ENCODE data around the gene FXYD7.
"Not testable (repeated sequence)": the region's sequence is repeated elsewhere in the genome, so short reads cannot be mapped to it uniquely, and the experiment has no call there.

FXYD7 gene

DNA sequence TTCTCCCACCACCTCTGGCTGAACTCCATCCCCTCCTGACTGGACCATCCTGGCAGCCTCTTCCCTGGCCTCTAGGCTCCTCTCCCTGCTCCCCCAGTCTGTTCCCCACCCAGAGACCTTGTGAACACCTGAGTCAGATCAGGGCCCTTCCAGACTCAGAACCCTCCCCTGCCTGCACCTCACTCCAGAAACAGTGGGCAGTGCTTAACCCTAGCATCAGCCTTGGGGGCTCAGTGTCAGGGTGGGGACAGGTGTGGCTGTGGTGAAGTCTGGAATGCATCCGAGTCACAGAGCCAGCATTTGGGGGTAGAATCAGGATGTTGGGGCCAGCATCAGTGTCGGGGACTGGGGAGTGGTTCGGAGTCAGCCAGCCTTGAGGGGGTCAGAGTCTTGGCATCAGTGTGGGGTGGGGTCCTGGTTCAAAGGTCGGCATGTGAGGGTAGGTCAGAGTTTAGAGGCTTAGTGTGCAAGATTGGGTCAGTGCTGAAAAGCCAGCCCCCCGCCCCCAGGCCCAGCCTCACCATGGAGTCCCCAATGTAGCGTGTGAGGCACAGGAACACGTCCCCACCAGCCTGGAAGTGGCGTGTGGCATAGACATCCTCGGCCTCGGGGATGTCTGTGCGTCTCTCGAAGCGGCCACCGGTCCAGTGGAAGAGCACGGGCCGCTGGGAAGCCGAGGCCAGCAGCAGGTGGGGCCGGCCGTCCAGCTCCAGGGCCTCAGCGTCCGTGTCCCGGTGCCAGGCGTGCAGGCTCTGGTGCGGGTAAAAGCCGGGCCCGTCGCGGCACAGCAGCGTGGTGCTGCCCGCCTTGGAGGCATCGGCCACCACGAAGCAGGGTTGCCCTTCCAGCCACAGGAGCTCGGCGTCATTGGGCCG is 17.1 kb upstream of the FXYD7 start:
- DNase-seq (ENCODE audit: low read depth in 2 of 3, low spot score in 1 of 3): no peak

DNA sequence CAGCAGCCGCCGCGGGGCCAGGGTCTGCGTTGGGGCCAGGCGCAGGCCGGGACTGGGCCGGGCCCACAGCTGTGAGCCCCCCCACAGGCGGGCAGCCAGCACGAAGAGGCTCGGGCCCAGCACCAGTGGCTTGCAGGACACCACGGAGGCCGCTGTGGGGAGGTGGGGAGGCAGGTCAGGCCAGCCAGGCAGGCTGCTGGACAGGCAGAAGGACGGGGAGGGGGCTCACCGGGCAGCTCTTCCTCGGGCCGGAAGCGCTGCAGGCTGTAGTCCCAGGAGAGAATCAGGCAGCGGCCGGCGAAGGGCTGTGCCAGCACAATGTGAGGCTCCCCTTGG is 16.5 kb upstream of the FXYD7 start:
- no peak for DNase-seq (ENCODE audit: low read depth in 2 of 3, low spot score in 1 of 3)

DNA sequence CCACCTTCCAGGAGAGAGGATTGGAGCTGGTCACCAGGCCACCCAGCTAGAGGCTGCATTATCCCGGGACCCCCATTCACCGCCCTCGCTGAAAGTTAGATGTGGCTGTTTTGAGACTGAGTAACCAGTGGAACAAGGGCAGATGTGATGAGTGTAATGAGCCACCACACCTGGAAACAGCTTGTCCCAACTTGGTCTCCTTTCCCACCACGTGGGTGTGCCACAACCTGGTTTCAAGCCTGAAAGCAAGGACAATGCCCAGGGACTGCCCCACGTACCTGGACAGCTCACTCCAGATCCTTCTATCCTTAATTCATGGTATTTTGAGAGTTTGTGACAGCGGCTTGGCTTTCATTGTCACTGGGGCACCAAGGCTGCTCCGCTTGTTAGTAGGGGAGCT is 15.2 kb upstream of the FXYD7 start:
- no peak for DNase-seq (ENCODE audit: low read depth in 2 of 3, low spot score in 1 of 3)

DNA sequence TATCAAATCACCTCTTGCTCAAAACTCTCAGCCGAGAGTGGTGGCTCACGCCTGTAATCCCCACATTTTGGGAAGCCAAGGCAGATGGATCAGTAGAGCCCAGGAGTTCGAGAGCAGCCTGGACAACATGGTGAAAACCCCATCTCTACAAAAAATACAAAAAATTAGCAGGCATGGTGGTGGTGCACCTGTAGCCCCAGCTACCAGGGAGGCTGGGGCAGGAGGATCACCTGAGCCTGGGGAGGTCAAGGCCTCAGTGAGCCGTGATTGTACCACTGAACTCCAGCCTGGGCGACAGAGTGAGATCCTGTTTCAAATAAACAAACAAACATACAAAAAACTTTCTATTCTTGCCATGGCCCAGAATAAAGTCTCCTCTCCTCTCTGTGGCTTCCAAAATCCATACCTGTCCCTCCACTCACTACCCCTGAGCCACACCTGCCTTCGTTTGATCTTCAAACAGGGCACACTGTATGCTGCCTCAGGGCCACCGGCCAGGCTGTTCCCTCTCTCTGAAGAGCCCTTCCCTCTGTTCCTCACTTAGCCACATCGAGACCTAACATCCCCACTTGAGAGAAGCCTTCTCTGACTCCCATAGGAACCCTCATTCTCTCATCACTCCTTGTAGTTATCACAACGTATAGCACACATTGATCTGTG is 14.5 kb upstream of the FXYD7 start:
- DNase-seq (ENCODE audit: low read depth in 2 of 3, low spot score in 1 of 3): no peak

DNA sequence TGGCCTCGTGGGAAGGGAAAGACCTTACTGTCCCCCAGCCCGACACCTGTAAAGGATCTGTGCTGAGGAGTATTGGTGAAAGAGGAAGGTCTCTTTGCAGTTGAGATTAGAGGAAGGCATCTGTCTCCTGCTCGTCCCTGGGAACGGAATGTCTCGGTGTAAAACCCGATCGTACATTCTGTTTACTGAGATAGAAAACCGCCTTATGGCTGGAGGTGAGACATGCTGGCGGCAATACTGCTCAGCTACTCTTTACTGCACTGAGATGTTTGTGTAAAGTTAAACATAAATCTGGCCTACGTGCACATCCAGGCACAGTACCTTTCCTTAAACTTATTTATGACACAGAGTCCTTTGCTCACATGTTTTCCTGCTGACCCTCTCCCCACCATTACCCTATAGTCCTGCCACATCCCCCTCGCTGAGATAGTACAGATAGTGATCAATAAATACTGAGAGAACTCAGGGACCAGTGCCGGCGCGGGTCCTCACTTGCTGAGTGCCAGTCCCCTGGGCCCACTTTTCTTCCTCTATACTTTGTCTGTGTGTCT is 13.3 kb upstream of the FXYD7 start:
- DNase-seq (ENCODE audit: low read depth in 2 of 3, low spot score in 1 of 3): not testable (repeated sequence)

DNA sequence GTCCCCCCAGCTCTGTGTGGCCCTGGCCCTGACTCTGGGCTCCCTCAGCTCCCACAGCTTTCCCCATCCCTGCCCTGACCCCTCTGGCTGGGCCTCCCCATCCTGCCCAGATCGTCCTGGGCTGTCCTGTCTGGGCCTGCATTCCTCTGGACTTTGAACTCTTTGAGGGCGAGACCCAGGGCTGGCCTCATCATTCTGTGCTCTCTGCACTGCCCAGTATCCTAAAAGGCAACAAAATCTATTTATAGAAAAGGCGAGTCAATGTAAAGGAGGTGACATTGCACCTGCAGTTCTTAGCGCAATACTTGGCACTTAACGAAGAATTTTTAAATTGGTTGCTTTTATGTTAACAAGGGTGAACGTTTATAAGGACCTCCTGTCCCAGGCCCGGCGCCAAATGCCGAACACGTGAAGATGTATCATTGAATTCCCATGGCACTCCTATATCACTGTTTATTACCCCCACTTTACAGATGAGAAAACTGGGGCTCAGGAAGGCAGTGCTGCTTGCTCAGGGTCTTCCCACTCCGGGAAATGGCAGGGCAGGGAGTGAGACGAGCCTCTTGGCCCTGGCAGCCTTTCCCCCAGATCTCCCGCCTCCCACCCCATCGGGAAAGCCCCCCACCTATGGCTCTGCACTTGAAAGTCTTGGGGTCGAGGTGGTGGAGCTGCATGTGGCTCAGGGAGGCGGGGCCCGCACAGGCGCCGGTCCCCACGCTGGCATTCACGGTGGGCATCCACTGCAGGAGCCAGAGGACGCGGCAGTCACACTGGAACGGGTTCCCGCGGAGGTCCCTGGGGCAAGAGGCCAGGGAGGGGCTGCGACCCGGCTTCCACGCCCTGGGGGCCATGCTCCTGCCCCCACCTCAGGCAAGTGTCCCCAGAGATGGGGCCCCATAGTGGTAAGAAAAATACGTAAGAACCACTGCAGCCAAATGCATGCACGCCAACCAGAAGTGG is 12.0 kb upstream of the FXYD7 start:
- DNase-seq (ENCODE audit: low read depth in 2 of 3, low spot score in 1 of 3): no peak

DNA sequence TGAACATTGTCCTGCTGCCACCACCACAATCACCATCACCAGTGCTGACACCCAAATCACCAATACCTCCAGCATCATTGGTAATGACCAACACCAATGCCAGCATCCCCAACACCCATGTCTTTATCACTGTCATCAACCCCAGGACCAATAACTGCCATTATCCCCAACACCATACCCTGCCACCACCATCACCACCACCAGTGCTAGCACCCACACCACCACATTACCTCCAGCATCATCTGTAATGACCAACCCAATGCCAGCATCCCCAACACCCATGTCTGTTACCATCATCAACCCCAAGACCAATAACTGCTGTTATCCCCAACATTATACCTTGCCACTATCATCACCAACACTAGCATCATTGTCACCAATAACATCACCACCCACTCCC is 10.8 kb upstream of the FXYD7 start:
- no peak for DNase-seq (ENCODE audit: low read depth in 2 of 3, low spot score in 1 of 3)

DNA sequence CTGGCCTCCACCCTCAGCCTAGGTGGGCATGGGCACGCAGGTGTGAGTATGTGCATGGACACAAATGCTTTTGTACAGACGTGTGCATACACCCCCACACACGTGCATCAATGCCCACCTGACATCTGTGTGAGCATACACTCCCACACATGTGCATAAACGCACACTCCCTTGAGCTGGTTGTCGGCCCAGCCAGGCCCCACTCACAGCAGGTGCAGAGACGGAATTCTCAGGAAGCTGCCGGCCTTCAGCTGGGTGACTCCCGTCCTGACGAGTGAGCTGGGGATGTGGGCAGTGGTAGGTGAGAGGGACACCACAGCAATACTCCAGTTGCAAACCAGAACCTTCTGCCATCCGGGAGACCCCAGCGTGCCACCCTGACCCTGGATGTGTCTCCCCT is 9.2 kb upstream of the FXYD7 start:
- DNase-seq (ENCODE audit: low read depth in 2 of 3, low spot score in 1 of 3): no peak

DNA sequence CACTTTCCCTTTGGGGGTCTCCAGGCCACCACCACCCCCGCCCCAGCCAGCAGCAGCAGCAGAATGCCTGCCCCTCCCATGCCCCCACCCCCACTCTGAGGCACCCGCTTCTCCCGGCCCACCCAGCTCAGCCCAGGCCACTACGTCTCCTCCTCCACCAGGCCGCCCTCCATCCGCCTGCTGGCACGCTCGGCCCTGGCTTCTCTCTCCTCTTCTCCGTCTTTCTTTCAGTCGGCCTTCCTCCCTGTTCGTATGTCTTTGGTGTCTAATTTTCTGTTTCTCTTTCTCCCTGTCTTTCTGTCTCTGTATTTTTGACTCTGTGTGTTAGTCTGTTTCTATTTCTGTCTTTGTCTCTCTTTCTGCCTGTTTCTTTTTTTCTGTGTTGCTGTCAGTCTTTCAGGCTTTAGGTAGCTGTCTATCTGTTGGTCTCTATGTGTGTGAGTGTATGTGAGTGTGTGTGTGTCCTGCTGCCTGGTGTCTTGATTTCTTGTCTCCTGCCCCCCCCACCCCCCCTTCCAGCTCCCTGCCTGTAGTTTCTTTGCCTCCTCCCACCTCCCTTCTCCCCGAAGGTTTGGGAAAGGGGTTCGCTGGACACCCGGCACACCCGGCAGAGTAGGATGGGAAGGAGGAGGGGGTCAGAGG is 8.3 kb upstream of the FXYD7 start, which contains the start of gene LGI4:
LGI4 (minus strand) TSS at position 459 of the 642 bp plus-strand sequence; CDS start at position 80, 379 bp downstream.
- DNase-seq (ENCODE audit: low read depth in 2 of 3, low spot score in 1 of 3): no peak

DNA sequence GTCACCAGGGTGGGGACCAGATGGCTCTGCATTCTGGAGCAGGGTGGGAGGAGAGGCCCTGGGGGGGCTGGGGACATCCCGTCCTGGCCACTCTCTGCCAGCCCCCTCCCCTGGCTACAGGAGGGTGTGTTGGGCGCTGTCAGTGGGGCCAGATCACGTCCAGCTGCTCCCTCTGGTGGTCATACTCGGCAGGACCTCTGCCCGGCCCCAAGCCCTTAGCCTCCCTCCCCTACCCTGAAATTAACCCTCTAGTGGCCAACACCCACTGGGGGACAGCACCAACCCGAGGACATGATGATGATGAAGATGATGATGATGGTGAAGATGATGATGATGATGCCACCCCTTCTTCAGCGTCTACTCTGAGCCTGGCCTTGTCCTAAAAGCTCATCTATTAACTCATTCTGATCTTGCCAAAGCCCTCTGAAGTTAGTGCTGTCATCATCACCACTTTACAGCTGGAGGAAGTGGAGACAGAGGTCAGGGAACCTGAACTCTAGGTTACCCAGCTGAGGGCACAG is 7.6 kb upstream of the FXYD7 start:
- peak; percentile 51 to 76 (median 61) for DNase-seq (ENCODE audit: low read depth in 2 of 3, low spot score in 1 of 3)

DNA sequence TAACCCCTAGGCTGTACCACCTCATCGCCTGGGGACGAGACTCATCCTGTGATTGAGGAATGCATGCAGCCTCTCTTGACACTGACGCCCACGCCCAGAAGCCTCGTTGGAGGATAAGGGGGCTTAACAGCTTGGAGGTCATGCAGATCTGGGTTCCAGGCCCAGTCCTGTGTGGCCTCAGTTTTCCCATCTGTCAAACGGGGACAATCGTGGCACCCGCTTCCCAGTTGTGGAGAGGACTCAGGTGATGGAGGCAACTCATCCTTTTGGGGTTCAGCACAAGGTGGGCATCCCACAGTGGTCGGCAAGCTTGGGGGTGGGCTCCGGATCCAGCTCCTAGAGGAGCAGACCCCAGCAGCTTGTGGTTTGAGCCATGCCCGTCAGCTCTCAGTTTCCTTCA is 6.8 kb upstream of the FXYD7 start:
- no peak for DNase-seq (ENCODE audit: low read depth in 2 of 3, low spot score in 1 of 3)

DNA sequence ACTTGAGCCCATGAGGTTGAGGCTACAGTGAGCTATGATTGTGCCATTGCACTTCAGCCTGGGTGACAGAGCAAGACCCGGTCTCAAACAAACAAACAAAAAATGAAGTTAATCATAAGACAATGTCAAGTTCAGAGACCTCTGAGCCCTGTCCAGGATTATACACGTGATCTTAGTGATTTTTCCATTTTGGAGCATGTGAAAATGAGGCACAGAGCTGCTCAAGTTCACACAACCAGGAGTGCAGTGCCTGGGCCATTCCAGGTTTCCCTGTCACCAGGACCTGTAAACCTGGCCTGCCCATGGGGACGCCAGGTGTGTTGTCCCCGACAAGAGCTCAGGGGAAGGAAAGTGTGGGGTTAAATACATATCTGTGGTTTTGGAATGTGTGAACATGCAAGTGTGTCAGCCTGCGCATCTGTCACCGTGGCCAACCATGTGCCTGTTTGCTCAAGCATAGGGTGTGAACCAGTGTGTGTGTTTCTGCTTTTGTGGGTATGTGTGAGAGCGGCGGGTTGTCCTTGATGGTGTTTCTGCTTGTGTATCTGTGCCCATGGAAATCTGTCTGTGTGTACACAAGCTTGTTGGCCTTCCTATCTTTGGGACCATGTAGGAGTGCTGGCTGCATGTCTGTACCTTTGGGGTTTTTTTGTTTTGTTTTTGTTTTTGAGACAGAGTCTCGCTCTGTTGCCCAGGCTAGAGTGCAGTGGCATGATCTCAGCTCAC is 5.9 kb upstream of the FXYD7 start:
- DNase-seq (ENCODE audit: low read depth in 2 of 3, low spot score in 1 of 3): no peak

DNA sequence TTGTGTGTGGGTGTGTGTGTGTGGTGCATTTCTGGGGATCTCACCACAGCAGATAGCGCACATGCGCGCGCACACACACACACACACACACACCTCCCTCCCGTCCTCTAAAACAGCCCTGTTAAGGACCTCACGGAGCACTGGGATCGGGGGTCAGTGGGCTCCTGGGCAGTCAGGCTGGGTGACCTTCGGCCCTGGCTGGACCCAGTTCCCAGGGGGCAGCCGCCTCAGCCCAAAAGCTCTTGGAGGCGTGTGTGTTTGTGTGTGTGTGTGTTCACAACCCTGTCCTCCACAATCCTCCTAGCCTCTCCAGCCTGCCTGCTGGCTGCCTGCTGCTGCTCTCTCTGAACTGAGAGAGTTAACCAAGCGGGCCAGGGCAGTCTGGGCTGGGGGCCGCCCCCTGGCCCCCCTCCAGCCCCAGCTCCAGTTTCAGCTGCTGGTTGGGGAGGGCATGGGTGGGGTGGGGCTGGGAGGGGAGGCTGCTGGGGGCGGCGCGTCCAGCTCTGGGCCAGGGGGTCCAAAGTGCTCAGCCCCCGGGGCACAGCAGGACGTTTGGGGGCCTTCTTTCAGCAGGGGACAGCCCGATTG is 4.7 kb upstream of the FXYD7 start, which contains the start of gene FXYD1:
FXYD1 (plus strand) TSS at position 520 of the 588 bp plus-strand sequence. CDS start 1,256 bp downstream, outside the sequence.
- DNase-seq (ENCODE audit: low read depth in 2 of 3, low spot score in 1 of 3): no peak

DNA sequence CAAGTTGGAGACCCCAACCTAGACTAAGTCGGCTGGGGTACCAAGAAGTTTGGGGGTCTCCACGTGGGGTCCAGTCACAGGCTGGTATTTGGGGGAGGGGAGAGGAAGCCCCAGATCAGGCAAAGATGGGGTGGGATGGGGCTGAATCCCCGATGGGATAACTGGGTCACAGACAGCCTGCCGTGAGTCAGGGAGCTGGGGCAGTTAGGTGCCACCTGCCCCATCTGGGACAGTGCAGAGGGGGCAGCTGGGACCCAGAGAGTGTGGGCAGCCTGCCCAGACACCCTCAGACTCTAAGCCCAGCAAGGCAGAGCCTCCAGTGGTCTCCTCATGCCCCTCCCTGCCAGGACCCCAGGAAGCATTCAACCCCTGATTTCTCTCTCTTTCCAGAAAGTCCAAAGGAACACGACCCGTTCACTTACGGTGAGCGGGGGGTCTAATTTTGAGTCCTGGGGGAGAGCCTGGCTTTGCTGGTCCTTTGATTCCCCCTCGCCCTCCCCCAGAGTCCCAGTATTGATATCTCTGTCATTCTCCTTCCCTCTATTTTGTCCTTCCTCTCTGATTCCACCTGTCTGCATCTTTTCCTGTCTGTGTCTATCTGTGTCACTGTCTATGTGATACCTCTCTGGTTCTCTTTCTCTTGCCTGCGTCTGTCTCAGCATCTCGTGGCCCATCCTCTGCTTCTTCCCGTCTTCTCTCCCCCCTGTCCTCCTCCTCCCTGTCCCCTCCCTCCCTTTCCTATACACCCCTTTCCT is 2.7 kb upstream of the FXYD7 start:
- DNase-seq (ENCODE audit: low read depth in 2 of 3, low spot score in 1 of 3): no peak

DNA sequence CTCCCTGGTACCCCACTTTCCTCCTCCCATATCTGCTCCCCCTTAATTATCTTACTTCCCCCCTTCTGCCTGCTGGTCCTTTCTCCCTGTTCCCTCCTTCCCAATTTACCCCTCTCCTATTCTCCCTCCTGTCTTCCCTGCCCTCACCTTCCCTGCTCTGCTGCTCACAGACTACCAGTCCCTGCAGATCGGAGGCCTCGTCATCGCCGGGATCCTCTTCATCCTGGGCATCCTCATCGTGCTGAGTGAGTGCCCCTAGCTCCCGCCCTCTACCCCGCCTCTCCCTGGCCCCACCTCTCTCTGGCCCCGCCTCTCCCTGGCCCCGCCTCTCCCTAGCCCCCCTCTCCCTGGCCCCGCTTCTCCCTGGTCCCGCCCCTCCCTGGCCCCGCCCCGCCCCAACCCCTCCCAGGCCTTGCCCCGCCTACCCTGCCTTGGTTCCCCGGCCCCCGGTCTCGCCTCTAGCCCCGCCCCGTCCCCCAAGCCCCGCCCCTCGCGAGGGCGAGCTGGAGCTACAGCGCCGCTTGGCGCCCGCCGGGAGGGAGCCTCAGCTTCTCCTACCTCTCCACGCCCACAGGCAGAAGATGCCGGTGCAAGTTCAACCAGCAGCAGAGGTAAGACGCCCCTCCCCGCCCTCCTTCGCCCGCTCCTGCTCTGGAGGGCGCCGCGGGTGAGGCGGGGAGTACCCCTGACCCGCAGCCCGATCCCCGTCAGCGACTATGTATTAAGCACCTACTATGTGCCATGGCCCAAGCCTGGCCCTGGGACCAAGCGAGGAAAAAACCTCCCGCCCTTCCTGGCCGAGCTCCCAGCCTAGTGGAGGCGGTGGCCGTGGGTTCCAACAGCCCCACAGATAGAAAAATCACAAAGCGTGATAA is 1.9 kb upstream of the FXYD7 start:
- peak; percentile 96 to 98 (median 96) for DNase-seq (ENCODE audit: low read depth in 2 of 3, low spot score in 1 of 3)

DNA sequence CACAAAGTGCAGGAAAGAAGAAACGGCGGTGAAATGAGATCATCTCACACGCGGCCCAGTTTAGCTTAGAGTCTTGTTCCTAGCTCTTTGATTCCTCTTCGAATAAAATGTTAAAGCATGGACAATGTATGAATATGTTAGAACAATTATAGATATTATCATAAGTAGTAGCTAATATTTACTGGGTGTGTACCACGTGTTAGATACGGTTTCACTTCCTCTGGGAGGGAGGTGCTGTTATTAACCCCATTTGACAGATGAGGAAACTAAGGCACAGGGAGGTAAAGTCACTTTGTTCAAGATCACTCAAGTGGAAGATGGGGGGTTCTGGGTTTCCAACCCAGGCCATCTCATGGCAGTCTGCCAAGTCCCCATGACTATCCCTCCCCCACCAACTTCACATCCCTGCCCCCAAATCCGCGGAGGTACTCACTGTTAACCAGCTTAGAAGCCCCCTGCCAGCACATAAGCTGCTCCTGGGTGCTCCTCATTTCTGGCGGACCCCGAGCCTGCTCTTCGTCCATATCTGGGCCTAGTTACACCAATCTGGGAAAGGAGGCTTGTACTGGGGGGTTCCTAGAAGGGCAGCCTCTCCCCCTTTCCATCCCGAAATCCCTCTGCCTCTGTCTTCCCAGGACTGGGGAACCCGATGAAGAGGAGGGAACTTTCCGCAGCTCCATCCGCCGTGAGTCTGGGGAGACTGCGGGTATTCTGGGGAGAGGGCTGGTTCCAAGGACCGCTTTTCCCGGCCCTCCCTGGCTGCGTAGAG is 1.0 kb upstream of the FXYD7 start:
- DNase-seq (ENCODE audit: low read depth in 2 of 3, low spot score in 1 of 3): peak in 1 of 3 donors; percentile 8

All from stimulated activated CD4-positive, alpha-beta T cell treated with anti-CD3 and anti-CD28 coated beads, Interleukin-12 subunit alpha, Interleukin-12 subunit beta, amount 100 ng/mL, for 48 hours (primary cell).